Omental fat pad (tissue), 4 donors: ENCODE data around the gene CNOT10. TPM values are rescaled to one million over a fixed set of nuclear protein-coding genes. Genes with fewer than 3 reads are reported as not detected.

Experiments used
- ATAC-seq: fragments of 150-250 bp; one replicate; pipeline ENCODE4 v1.9.1; 2016; ENCODE audit warnings: mild to moderate bottlenecking, moderate library complexity; ENCODE audit not compliant: low FRiP score
- DNase-seq: peaks from one replicate; pipeline ENCODE4 v3.0.0-alpha.2; 2019; ENCODE audit warnings: low spot score
- total RNA-seq, 4 donors: library from RNA; depleted of rRNA; stranded (reverse); fragments of >200 nt; gene quantifications; one replicate each; pipeline ENCODE4 v1.1.0, GENCODE V29; 2016
- TF ChIP-seq, protein P1 (sequence below), 3 donors: fragments of 450-650 bp; IDR thresholded peaks; one replicate each; pipeline ENCODE4 v1.5.1; 2016 to 2017; ENCODE audit warnings: antibody characterized with exemption in 3 of 3, mild to moderate bottlenecking in 3 of 3, moderate library complexity in 2 of 3

The CNOT10 gene
- total RNA-seq, 4 donors from 2014 or later, result 10.3 to 24.0 (median 19.8) TPM

DNA sequence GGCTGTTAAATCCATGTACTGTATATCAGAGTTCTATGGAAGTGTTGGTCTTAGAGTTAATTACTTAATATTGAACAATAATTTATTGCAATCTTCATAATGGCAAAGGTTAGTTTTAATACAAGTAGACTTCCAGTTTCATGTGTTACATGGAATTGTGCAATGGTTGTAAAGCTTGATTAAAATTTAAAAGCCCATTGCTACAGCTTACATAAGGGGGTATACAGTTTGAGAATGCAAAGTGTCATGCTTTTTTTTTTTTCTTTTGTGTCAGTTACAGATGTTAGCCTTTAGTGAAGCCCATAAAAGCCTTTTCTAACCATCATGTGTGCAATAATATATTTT lies 22.0 kb downstream of the CNOT10 start:
- TF ChIP-seq, protein P1, sequence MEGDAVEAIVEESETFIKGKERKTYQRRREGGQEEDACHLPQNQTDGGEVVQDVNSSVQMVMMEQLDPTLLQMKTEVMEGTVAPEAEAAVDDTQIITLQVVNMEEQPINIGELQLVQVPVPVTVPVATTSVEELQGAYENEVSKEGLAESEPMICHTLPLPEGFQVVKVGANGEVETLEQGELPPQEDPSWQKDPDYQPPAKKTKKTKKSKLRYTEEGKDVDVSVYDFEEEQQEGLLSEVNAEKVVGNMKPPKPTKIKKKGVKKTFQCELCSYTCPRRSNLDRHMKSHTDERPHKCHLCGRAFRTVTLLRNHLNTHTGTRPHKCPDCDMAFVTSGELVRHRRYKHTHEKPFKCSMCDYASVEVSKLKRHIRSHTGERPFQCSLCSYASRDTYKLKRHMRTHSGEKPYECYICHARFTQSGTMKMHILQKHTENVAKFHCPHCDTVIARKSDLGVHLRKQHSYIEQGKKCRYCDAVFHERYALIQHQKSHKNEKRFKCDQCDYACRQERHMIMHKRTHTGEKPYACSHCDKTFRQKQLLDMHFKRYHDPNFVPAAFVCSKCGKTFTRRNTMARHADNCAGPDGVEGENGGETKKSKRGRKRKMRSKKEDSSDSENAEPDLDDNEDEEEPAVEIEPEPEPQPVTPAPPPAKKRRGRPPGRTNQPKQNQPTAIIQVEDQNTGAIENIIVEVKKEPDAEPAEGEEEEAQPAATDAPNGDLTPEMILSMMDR (IDR thresholded peaks at IDR 0.05), result no peak
- no peak for DNase-seq
- ATAC-seq, result no peak

DNA sequence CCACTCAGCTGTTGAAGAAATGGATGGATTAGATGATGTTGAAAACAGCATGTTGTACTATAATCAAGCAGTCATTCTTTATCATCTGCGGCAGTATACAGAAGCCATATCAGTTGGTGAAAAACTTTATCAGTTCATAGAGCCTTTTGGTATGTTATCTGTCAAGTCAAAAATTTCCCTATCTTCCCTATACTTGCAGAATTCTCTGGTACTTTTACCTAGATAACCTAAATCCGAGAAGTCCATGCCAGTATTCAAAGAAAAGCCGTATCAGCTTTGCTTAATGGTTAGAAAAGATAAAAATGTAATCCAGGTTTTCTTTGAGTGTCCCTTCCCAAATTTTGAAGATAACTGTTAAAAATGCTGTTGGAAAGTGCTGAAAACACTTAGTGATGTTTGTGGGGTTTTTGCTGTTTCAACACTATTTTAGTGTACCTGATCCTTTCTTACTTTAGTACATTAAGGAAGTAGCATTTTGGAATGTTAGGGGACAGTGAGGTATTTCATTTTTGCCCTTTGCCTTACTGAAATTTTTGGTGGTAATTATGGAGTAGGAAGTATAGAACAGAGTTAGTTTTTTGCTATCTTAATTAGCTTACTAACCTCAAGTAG lies 23.8 kb downstream of the CNOT10 start:
- TF ChIP-seq, protein P1 (IDR thresholded peaks at IDR 0.05), result no peak
- DNase-seq, result no peak
- no peak for ATAC-seq

- TF ChIP-seq, protein P1 (IDR thresholded peaks at IDR 0.05), result no peak
- DNase-seq (no peak), ATAC-seq (no peak)
Observed at GRCh38 chr3:32709346-32709745, 24.4 kb downstream of the CNOT10 start.

DNA sequence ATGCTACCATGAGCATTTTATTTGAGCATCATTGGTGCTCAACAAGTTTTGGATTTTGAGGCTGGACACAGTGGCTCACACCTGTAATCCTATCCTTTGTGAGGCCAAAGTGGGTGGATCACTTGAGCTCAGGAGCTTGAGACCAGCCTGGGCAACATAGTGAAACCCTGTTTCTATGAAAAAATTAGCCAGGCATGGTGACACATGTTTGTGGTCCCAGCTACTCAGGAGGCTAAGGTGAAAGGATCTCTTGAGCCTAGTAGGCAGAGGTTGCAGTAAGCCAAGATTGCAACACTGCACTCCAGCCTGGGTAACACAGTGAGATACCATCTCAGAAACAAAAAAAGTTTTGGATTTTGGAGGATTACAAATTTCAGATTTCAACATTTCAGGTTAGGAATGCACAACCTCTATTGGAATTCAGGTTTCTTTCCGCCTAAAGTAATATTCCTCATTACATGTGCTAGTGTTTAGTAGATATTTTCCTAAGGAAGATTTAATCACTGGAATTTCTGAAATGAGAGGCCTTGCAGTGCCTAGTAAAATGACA lies 27.6 kb downstream of the CNOT10 start:
- ATAC-seq, result no peak
- TF ChIP-seq, protein P1 (IDR thresholded peaks at IDR 0.05), result no peak
- DNase-seq, result no peak

GRCh38 chr3:32713181-32713580 lies 28.2 kb downstream of the CNOT10 start:
- TF ChIP-seq, protein P1 (IDR thresholded peaks at IDR 0.05), result no peak
- DNase-seq (no peak), ATAC-seq (no peak)

DNA sequence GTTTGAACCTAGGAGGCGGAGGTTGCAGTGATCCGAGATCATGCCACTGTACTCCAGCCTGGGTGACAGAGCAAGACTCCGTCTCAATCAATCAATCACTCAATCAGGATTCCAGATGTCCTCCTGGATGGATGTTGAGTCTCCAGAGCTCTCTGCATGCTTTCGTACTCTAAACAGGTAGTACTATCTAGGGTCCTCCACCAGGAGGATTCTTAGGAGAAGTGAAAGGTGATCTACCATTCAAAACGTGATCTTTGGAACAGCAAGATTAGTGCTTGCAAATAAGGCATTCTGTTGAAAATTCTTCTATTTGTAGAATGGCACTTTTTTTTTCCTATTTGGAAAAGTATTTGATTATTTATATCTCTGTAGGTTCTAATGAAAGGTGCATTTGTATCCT lies 34.3 kb downstream of the CNOT10 start:
- TF ChIP-seq, protein P1 (IDR thresholded peaks at IDR 0.05), result no peak
- DNase-seq (no peak), ATAC-seq (no peak)

DNA sequence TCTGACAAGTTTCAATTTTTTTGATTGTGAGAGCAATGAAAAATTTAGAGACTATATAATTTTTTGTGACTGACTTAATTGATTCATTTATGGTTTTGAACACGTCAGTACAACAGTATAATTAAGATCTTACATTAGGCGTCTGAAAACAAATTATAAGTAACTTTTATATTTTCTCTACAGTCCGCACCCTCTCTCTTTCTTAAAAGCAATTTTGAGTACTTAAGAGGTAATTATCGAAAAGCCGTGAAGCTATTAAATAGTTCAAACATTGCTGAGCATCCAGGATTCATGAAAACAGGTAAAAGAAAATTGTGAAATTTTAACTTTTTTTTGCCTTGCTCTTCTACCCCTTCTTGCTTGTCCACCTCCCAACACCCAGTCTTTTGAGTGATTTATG lies 34.9 kb downstream of the CNOT10 start:
- TF ChIP-seq, protein P1 (IDR thresholded peaks at IDR 0.05), result no peak
- no peak for ATAC-seq
- DNase-seq, result no peak
